IMR-90 (cell line): ENCODE results near the gene CDC42EP4. TPM values are rescaled to one million over a fixed set of nuclear protein-coding genes. Genes with fewer than 3 reads are reported as not detected.

Experiments
- ATAC-seq: fragments of 200-7000 bp; cut with Tn5 transposase; 2 replicates; pipeline ENCODE4 v1.9.1; 2020; ENCODE audit warnings: low read depth, mild to moderate bottlenecking, moderate library complexity
- BruUV-seq: library from RNA; stranded (reverse); fragments of 400-500 nt; replicated peaks from 2 replicates; lab custom pipeline; 2021; lab: Mats Ljungman, UMichigan
- CTCF ChIA-PET: fragments of 300-600 bp; formaldehyde crosslinking; extraction: SDS; loops from one replicate; lab custom pipeline; 2021; ENCODE audit warnings: antibody characterized with exemption; lab: Yijun Ruan, JAX
- POLR2A ChIA-PET: fragments of 300-600 bp; sonication (Branson Sonifier 250); formaldehyde crosslinking; loops from one replicate; lab custom pipeline; 2022; ENCODE audit warnings: antibody characterized with exemption; ENCODE audit not compliant: unreplicated experiment; lab: Charles Lee
- DNase-seq: peaks from one replicate; pipeline ENCODE4 v3.0.0; 2013
- H2AFZ ChIP-seq: replicated peaks from 2 replicates; pipeline ENCODE3; 2013; ENCODE audit warnings: low read length, mild to moderate bottlenecking; ENCODE audit not compliant: poor library complexity
- H2AK5ac ChIP-seq: 2 replicates; pipeline ENCODE4 v1.6.1; 2013; ENCODE audit warnings: low read depth, low read length, inconsistent platforms
- H2AK9ac ChIP-seq: replicated peaks from 2 replicates; pipeline ENCODE3; 2013; ENCODE audit warnings: mild to moderate bottlenecking, low read depth, low read length, moderate library complexity; ENCODE audit not compliant: poor library complexity
- H2BK120ac ChIP-seq: 2 replicates; pipeline ENCODE4 v1.6.1; 2013; ENCODE audit warnings: low read depth, low read length, inconsistent platforms
- H2BK15ac ChIP-seq: 3 replicates; pipeline ENCODE4 v1.6.1; 2013; ENCODE audit warnings: low read depth, low read length, inconsistent platforms
- H2BK20ac ChIP-seq: 2 replicates; pipeline ENCODE4 v1.6.1; 2013; ENCODE audit warnings: low read depth, mild to moderate bottlenecking, inconsistent platforms, low read length, moderate library complexity
- H2BK5ac ChIP-seq: 2 replicates; pipeline ENCODE4 v1.6.1; 2013; ENCODE audit warnings: mild to moderate bottlenecking, low read depth, low read length, inconsistent platforms; ENCODE audit not compliant: poor library complexity, severe bottlenecking
- H3K14ac ChIP-seq: replicated peaks from 2 replicates; pipeline ENCODE4 v1.6.1; 2013; ENCODE audit warnings: low read depth, low read length, inconsistent platforms
- H3K18ac ChIP-seq: 2 replicates; pipeline ENCODE4 v1.6.1; 2013; ENCODE audit warnings: low read depth, low read length, control low read depth
- H3K23ac ChIP-seq: 2 replicates; pipeline ENCODE4 v1.6.1; 2013; ENCODE audit warnings: low read depth, low read length, inconsistent platforms
- H3K27ac ChIP-seq: 2 replicates; pipeline ENCODE4 v1.5.1; 2013; ENCODE audit warnings: mild to moderate bottlenecking, control low read depth, low read length; ENCODE audit not compliant: insufficient read depth
- H3K27me3 ChIP-seq: 2 replicates; pipeline ENCODE4 v1.6.1; 2013; ENCODE audit warnings: low read length; ENCODE audit not compliant: control insufficient read depth, insufficient read depth
- H3K36me3 ChIP-seq: 2 replicates; pipeline ENCODE4 v1.6.1; 2013; ENCODE audit warnings: low read length, mixed read lengths; ENCODE audit not compliant: control insufficient read depth, insufficient read depth
- H3K4ac ChIP-seq: 2 replicates; pipeline ENCODE4 v1.6.1; 2013; ENCODE audit warnings: low read depth, low read length, inconsistent platforms
- H3K4me1 ChIP-seq: 2 replicates; pipeline ENCODE4 v1.6.1; 2013; ENCODE audit warnings: low read length, mixed read lengths; ENCODE audit not compliant: control insufficient read depth, insufficient read depth
- H3K4me2 ChIP-seq: 2 replicates; pipeline ENCODE4 v1.6.1; 2013; ENCODE audit warnings: low read depth, mild to moderate bottlenecking, control low read depth, low read length, moderate library complexity
- H3K4me3 ChIP-seq: 2 replicates; pipeline ENCODE4 v1.5.1; 2013; ENCODE audit warnings: low read depth, mild to moderate bottlenecking, control low read depth, low read length, moderate library complexity; ENCODE audit not compliant: insufficient read depth
- H3K56ac ChIP-seq: 2 replicates; pipeline ENCODE4 v1.6.1; 2013; ENCODE audit warnings: low read length, inconsistent platforms; ENCODE audit not compliant: insufficient read depth; ENCODE audit errors: extremely low read depth
- H3K79me1 ChIP-seq, 2 experiments: 2 replicates each; pipeline ENCODE4 v1.6.1; 2013; ENCODE audit warnings: low read length in 2 of 2, inconsistent platforms in 1 of 2, low read depth in 1 of 2
- H3K9ac ChIP-seq: 2 replicates; pipeline ENCODE4 v1.6.1; 2013; ENCODE audit warnings: low read depth, low read length, control low read depth
- H3K9me1 ChIP-seq: 2 replicates; pipeline ENCODE4 v1.6.1; 2013; ENCODE audit warnings: low read length, inconsistent platforms; ENCODE audit not compliant: insufficient read depth
- H3K9me3 ChIP-seq: 2 replicates; pipeline ENCODE4 v1.6.1; 2013; ENCODE audit warnings: low read length; ENCODE audit not compliant: control insufficient read depth, insufficient read depth
- H4K20me1 ChIP-seq: 2 replicates; pipeline ENCODE4 v1.6.1; 2013; ENCODE audit warnings: low read length, inconsistent platforms; ENCODE audit not compliant: insufficient read depth
- H4K5ac ChIP-seq: 2 replicates; pipeline ENCODE4 v1.6.1; 2013; ENCODE audit warnings: mild to moderate bottlenecking, low read depth, low read length, control low read depth
- H4K8ac ChIP-seq, 2 experiments: 2 replicates each; pipeline ENCODE4 v1.6.1; 2013; ENCODE audit warnings: low read depth in 2 of 2, low read length in 2 of 2, control low read depth in 1 of 2, inconsistent platforms in 1 of 2
- H4K91ac ChIP-seq: 2 replicates; pipeline ENCODE4 v1.6.1; 2013; ENCODE audit warnings: low read depth, low read length, inconsistent platforms; ENCODE audit not compliant: insufficient read depth
- BHLHE40 ChIP-seq: fragments of 150-350 bp; IDR thresholded peaks from 2 replicates; pipeline ENCODE4 v1.6.1; 2016; ENCODE audit warnings: mild to moderate bottlenecking, low read depth, low read length
- CEBPB ChIP-seq: IDR thresholded peaks from 2 replicates; pipeline ENCODE4 v1.6.1; 2012; ENCODE audit warnings: low read depth, low read length, improper control_type of control experiment
- RAD21 ChIP-seq: IDR thresholded peaks from 2 replicates; pipeline ENCODE4 v1.6.1; 2012; ENCODE audit warnings: low read length, improper control_type of control experiment
- WGBS, 2 experiments: methylation state at CpG; one replicate each; pipeline versions ENCODE4 v1.1.5 to v1.1.7; 2013; ENCODE audit warnings: missing lambda C conversion rate in 2 of 2; ENCODE audit not compliant: insufficient read length in 1 of 2; ENCODE audit errors: extremely low coverage in 2 of 2; 5-methylcytosine and 5-hydroxymethylcytosine counted together
- dilution Hi-C: fragments of 300-500 bp; cut with HindIII; formaldehyde crosslinking; loops from one replicate; pipeline ENCODE4 v1.14.3; 2018; ENCODE audit warnings: low sequenced_read_pairs; ENCODE audit not compliant: unreplicated experiment
- in situ Hi-C: fragments of 300-500 bp; cut with MboI; formaldehyde crosslinking; loops from 3 replicates; pipeline ENCODE4 v1.14.3; 2019; ENCODE audit warnings: low sequenced_read_pairs, inconsistent platforms, mixed read lengths
- intact Hi-C: fragments of 100-400 bp; cut with micrococcal nuclease; formaldehyde crosslinking; loops from 2 replicates; pipeline ENCODE4 v1.10.0; 2022
- polyA plus RNA-seq, 3 experiments: library from polyadenylated mRNA; depleted of rRNA; stranded (reverse); fragments of >200 nt; gene quantifications; 2 replicates each; pipeline ENCODE4 v1.2.3, GENCODE V29; 2012; ENCODE audit warnings: low replicate concordance in 1 of 3
- total RNA-seq: library from RNA; depleted of rRNA; stranded (reverse); fragments of >200 nt; gene quantifications from 2 replicates; pipeline ENCODE4 v1.2.3, GENCODE V29; 2012

CDC42EP4 gene
- total and polyA plus RNA-seq, 2 of the 4 experiments (the other 2 are of a cell fraction): 14.3 to 25.8 TPM

GRCh38 chr17:73274490-73274889, 37.3 kb downstream of the CDC42EP4 start:
- no peak overlapping the region for H2BK15ac ChIP-seq
- H4K8ac ChIP-seq: no peak overlapping the region
- H3K9ac ChIP-seq: no peak overlapping the region
- no peak overlapping the region for H3K56ac ChIP-seq
- dilution Hi-C loops (no loop called here), intact Hi-C loops (no loop called here), in situ Hi-C loops (loop anchor here (25.0 kb wide), 2 partner anchors 263 to 913 kb away; no protein-coding TSS in a partner anchor)
- no peak overlapping the region for H2AFZ ChIP-seq
- H3K79me1 ChIP-seq: no peaks in the 10 kb centered on the region
- H4K91ac ChIP-seq: no peak overlapping the region
- H3K18ac ChIP-seq: no peak overlapping the region
- ATAC-seq (no peak), DNase-seq (no peak)
- no peak overlapping the region for H2BK120ac ChIP-seq
- POLR2A ChIA-PET: no interaction called here
- no peak overlapping the region for H3K4ac ChIP-seq
- no peak overlapping the region for H3K27ac ChIP-seq
- no peak overlapping the region for H3K14ac ChIP-seq
- H3K4me1 ChIP-seq: peaks cover 4% of the 10 kb centered on the region; the same call in 1 of the 2 replicates
- H2AK5ac ChIP-seq: no peak overlapping the region
- no peak overlapping the region for H2AK9ac ChIP-seq
- no peak overlapping the region for H4K5ac ChIP-seq
- no TSS peak for BruUV-seq
- H3K9me1 ChIP-seq: no peaks in the 10 kb centered on the region; the same call in 1 of the 2 replicates
- peaks cover 3% of the 10 kb centered on the region for H3K9me3 ChIP-seq
- no peaks in the 10 kb centered on the region for H3K36me3 ChIP-seq
- H3K27me3 ChIP-seq: no peaks in the 10 kb centered on the region
- H3K4me2 ChIP-seq: no peak overlapping the region
- no peak overlapping the region for H3K4me3 ChIP-seq
- TF ChIP-seq BHLHE40: no peak
- no peak for TF ChIP-seq RAD21
- TF ChIP-seq CEBPB: no peak
- no peaks in the 10 kb centered on the region for H4K20me1 ChIP-seq
- no peak overlapping the region for H2BK20ac ChIP-seq
- CTCF ChIA-PET: no interaction called here
- H2BK5ac ChIP-seq: no peak overlapping the region
- 100% methylated on average over 2 of the region's 4 CpGs; no CpG with 5 or more reads in 1 of the 2 experiments for whole genome bisulfite sequencing, 2 experiments
- H3K23ac ChIP-seq: no peak overlapping the region
